ENCODE measurements around the gene FBLN5. TPM values are rescaled to one million over a fixed set of nuclear protein-coding genes. Genes with fewer than 3 reads are reported as not detected.

The FBLN5 gene
- total RNA-seq, 1 experiment from 2014 or later = 1.0 TPM

DNA sequence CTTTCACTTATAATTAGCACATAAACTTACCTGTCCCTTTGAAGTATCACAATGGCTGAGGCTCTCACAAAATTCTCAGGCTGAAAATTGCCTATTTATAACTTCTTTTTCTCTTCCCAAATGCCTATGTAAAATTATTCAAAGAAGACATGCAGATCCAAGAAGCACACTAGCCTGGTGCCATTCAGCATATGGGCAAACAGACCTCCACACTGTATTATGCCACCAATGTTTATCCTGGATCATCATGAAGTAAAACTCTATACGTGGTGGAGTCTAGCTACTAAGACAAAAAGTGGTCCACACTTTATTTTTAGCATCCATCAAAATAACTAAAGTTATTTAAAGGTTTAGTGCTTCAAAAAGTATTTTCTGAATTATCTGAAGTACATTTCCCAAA, 95.9 kb downstream of the FBLN5 start:
- Mint-ChIP-seq H3K36me3 (ENCODE audit: insufficient read depth in 1 of 3, low read depth in 3 of 3) (no peaks in the 10 kb centered on the region), H3K27ac (no peak overlapping the region), H3K9me3 (peaks cover 0 to 2% of the 10 kb centered on the region in 2 experiments; a peak in 1 of 5 replicates), H3K4me1 (peaks cover 6 to 18% of the 10 kb centered on the region in 2 experiments), H3K4me3 (no peak overlapping the region), H3K27me3 (ENCODE audit: low read depth) (peaks cover 4% of the 10 kb centered on the region)
- Histone ChIP-seq H4K91ac (ENCODE audit: insufficient read length, low read depth, low read length) (no peak overlapping the region), H2AFZ (ENCODE audit: low read length) (no peak overlapping the region), H3K79me1 (ENCODE audit: insufficient read depth, low read depth, low read length, poor library complexity, severe bottlenecking) (no peaks in the 10 kb centered on the region), H3K79me2 (ENCODE audit: insufficient read depth, low read length) (no peaks in the 10 kb centered on the region), H3K23ac (ENCODE audit: insufficient read length, low read depth, low read length) (no peak overlapping the region), H2BK120ac (ENCODE audit: low read depth, low read length, poor library complexity, severe bottlenecking) (no peak overlapping the region), H3K27ac (ENCODE audit: insufficient read length, low read depth, low read length) (no peak overlapping the region), H3K14ac (ENCODE audit: insufficient read depth, low read length) (no peak overlapping the region), H3T11ph (ENCODE audit: low read length) (no peak overlapping the region), H4K8ac (replicated peaks; ENCODE audit: insufficient read length, low read depth, low read length) (no peak overlapping the region), H3K56ac (ENCODE audit: insufficient read length, low read depth, low read length) (no peak overlapping the region), H3K4me1 (ENCODE audit: insufficient read depth, low read length) (no peaks in the 10 kb centered on the region), H2BK20ac (ENCODE audit: low read depth, low read length, poor library complexity, severe bottlenecking) (no peak overlapping the region), H3K4ac (ENCODE audit: low read depth, low read length) (no peak overlapping the region), H3K27me3 (ENCODE audit: insufficient read depth, low read length) (no peaks in the 10 kb centered on the region), H2AK5ac (ENCODE audit: insufficient read length, low read length) (no peak overlapping the region), H4K20me1 (ENCODE audit: control insufficient read depth, insufficient read depth, insufficient read length) (no peaks in the 10 kb centered on the region), H3K9me3 (ENCODE audit: control insufficient read depth, low read depth, low read length) (no peaks in the 10 kb centered on the region), H3K4me2 (ENCODE audit: insufficient read depth, insufficient read length, low read length) (no peak overlapping the region), H3K9ac (ENCODE audit: extremely low read depth, insufficient read length, low read length) (no peak overlapping the region), H2BK5ac (ENCODE audit: insufficient read length, low read length) (no peak overlapping the region), H2BK15ac (ENCODE audit: low read depth, low read length) (no peak overlapping the region), H2BK12ac (ENCODE audit: insufficient read length, low read depth, low read length) (no peak overlapping the region), H4K5ac (ENCODE audit: insufficient read length, low read depth, low read length) (no peak overlapping the region), H3K18ac (ENCODE audit: insufficient read length, low read depth, low read length) (no peak overlapping the region), H3K23me2 (ENCODE audit: insufficient read length, low read depth, low read length, poor library complexity, severe bottlenecking) (no peaks in the 10 kb centered on the region)
- WGBS (ENCODE audit: extremely low coverage, insufficient read length, low lambda C conversion rate) = no CpG with 5 or more reads among the region's 1 CpG
- TF ChIP-seq, protein P1, sequence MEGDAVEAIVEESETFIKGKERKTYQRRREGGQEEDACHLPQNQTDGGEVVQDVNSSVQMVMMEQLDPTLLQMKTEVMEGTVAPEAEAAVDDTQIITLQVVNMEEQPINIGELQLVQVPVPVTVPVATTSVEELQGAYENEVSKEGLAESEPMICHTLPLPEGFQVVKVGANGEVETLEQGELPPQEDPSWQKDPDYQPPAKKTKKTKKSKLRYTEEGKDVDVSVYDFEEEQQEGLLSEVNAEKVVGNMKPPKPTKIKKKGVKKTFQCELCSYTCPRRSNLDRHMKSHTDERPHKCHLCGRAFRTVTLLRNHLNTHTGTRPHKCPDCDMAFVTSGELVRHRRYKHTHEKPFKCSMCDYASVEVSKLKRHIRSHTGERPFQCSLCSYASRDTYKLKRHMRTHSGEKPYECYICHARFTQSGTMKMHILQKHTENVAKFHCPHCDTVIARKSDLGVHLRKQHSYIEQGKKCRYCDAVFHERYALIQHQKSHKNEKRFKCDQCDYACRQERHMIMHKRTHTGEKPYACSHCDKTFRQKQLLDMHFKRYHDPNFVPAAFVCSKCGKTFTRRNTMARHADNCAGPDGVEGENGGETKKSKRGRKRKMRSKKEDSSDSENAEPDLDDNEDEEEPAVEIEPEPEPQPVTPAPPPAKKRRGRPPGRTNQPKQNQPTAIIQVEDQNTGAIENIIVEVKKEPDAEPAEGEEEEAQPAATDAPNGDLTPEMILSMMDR (conservative IDR thresholded peaks at IDR 0.05) = no peak
- no peak for DNase-seq

Measured in H9 (cell line).